HEK293 (cell line): Measurements from ENCODE around the gene HMCN1.

Experiments used
- CTCF ChIP-seq: fragments of 450-650 bp; formaldehyde crosslinking; IDR thresholded peaks from 2 replicates; pipeline ENCODE4 v1.5.1; 2016; ENCODE audit warnings: missing biosample characterization, missing genetic modification characterization
- HOXA7 ChIP-seq: sonication (generic); formaldehyde crosslinking; IDR thresholded peaks from 2 replicates; pipeline ENCODE4 v1.8.1; 2022; ENCODE audit warnings: missing genetic modification reagents, borderline replicate concordance
- KLF9 ChIP-seq: fragments of 450-650 bp; formaldehyde crosslinking; IDR thresholded peaks from 2 replicates; pipeline ENCODE4 v1.5.1; 2016; ENCODE audit warnings: missing biosample characterization, missing genetic modification characterization, low read depth
- PBX3 ChIP-seq: sonication (generic); formaldehyde crosslinking; IDR thresholded peaks from 2 replicates; pipeline ENCODE4 v1.8.1; 2022; ENCODE audit warnings: mild to moderate bottlenecking, moderate library complexity, missing genetic modification reagents
- TSHZ1 ChIP-seq: fragments of 450-650 bp; formaldehyde crosslinking; IDR thresholded peaks from 2 replicates; pipeline ENCODE4 v1.5.1; 2016; ENCODE audit warnings: missing biosample characterization, missing genetic modification characterization, borderline replicate concordance
- ZNF146 ChIP-seq: fragments of 450-650 bp; formaldehyde crosslinking; IDR thresholded peaks from 2 replicates; pipeline ENCODE4 v1.5.1; 2016; ENCODE audit warnings: missing biosample characterization, missing genetic modification characterization
- ZNF24 ChIP-seq: fragments of 450-650 bp; formaldehyde crosslinking; IDR thresholded peaks from 2 replicates; pipeline ENCODE4 v1.5.1; 2016; ENCODE audit warnings: missing biosample characterization, missing genetic modification characterization
- ZNF416 ChIP-seq: fragments of 450-650 bp; formaldehyde crosslinking; IDR thresholded peaks from 2 replicates; pipeline ENCODE4 v1.5.1; 2016; ENCODE audit warnings: missing biosample characterization, missing genetic modification characterization
- ZNF660 ChIP-seq: fragments of 450-650 bp; IDR thresholded peaks from 2 replicates; pipeline ENCODE4 v1.5.1; 2018; ENCODE audit warnings: missing biosample characterization, mild to moderate bottlenecking, missing genetic modification characterization
- ZNF76 ChIP-seq: fragments of 450-650 bp; formaldehyde crosslinking; IDR thresholded peaks from 2 replicates; pipeline ENCODE4; 2016; ENCODE audit warnings: low read depth, missing biosample characterization, missing genetic modification characterization, borderline replicate concordance
- ZNF768 ChIP-seq: fragments of 450-650 bp; formaldehyde crosslinking; IDR thresholded peaks from 2 replicates; pipeline ENCODE4 v1.5.1; 2018; ENCODE audit warnings: missing biosample characterization, mild to moderate bottlenecking, missing genetic modification characterization
- ZSCAN23 ChIP-seq: fragments of 450-650 bp; formaldehyde crosslinking; IDR thresholded peaks from 2 replicates; pipeline ENCODE4 v1.5.1; 2016; ENCODE audit warnings: missing biosample characterization, missing genetic modification characterization

GRCh38 chr1:186142159-186142558, 408.0 kb downstream of the HMCN1 start:
- TF ChIP-seq CTCF (tag by site-specific recombination) (no peak), ZNF768 (tag by site-specific recombination) (no peak), PBX3 (no peak), ZNF660 (tag by site-specific recombination) (no peak), TSHZ1 (tag by site-specific recombination) (no peak), ZNF76 (no peak), ZNF146 (peak; percentile 70), ZNF24 (tag by site-specific recombination) (no peak), KLF9 (tag by site-specific recombination) (no peak), HOXA7 (CRISPR knock-in tag) (no peak), ZSCAN23 (tag by site-specific recombination) (no peak), ZNF416 (no peak)
